NCI-H187 (cell line): Measurements from ENCODE around the gene GPRC5C.

Experiments
- DNase-seq, 2 experiments: peaks; one replicate each; lab custom pipeline; 2025; lab: John Stamatoyannopoulos, UW

The GPRC5C gene, protein sequence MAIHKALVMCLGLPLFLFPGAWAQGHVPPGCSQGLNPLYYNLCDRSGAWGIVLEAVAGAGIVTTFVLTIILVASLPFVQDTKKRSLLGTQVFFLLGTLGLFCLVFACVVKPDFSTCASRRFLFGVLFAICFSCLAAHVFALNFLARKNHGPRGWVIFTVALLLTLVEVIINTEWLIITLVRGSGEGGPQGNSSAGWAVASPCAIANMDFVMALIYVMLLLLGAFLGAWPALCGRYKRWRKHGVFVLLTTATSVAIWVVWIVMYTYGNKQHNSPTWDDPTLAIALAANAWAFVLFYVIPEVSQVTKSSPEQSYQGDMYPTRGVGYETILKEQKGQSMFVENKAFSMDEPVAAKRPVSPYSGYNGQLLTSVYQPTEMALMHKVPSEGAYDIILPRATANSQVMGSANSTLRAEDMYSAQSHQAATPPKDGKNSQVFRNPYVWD

DNA sequence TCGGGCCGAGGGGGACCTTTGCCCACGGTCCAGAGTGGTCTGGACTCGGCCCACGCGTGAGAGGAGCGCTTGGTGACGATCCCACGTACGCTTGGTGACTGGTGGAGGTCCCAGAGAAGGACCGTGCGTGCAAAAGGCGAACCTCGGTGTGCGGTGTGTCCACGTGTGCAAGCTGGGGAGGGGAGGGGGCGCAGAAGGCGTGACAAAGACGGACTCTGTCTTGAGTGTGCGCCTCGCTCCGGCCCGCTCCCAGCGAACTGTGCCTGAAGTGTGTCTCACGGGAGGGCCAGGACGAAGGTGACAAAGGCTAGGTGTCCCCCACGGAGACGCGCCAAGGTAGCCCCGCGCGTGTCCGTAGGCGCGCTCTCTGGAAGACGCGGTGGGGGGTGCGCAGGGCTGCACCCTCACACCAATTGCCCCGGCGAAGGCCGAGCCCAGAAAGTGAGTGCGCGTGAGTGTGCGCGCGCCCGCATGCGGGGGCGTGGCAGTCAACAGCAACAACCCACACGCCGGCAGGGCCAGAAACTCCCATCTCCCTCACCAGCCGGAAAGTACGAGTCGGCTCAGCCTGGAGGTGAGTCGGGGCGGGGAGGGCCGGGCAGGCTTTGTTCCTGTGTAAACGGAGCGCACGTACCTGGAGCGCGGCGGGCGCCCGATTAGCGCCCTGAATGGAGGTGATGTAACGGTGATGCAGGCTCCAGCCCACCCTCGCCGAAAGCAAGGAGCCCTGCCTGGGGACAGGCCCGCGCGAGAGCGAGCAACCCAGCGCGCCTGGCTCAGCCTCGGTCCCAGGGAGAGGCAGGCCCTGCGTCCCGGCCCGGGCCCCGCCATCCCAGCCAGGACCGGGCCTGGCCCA is at the start of gene GPRC5C:
Gene GPRC5C, plus strand, starts transcription at position 521 of the 856 bp plus-strand sequence. CDS start 7,689 bp downstream, outside the sequence.
- peak; percentile 7 to 63 for DNase-seq

DNA sequence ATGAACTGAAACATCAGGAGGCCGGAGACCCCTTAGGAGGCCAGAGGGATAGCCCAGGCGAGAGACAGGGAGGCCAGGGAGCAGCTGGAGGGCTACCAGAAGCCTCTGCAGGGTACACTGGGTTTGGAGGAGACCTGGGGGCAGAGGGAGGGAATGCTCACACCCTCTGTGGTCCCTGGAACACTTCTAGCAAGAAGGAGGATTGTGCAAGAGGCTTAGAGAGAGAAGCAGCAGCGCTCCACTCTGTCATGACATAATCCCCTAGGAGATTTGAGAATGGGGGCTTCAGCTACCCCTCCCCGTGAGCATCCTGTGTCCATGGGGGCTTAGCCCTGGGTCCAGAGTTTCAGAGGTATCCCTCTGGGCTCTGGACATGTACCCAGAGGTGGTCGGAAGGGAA is 48.7 kb upstream of the GPRC5C start:
- DNase-seq, result no peak

DNA sequence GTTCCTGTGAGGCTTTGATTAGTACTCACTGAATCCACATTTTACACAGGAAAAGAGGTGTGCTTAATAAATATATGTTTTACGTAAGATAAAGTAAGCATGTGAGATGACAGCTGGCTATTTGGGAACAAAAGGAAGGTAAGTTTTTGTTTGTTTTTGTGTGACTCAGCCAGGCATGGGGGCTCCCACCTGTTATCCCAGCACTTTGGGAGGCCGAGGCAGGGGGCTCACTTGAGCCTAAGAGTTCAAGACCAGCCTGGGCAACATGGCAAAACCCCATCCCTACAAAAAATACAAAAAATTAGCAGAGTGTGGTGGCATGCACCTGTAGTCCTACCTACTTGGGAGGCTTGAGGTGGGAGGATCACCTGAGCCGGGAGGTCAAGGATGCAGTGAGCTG is 46.7 kb upstream of the GPRC5C start:
- no peak for DNase-seq

DNA sequence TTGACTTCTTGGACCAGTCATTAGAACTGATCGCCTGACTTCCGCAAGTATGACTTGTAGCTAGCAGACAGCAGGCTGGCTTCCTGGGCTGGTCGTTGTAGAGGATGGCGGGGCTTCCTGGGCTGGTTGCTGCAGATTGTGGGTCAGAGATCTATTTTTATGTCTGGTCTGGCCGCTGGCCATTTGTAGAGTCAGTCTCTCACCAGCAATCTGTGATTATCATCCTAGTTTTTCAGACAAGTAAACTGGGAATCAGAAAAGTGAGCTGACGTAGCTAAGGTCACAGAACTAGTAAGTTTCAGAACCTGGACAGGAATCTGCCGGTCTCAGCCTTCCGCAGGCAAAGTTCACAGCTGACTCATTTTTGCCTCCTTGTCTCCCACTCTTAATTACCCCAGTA is 45.5 kb upstream of the GPRC5C start:
- DNase-seq, result no peak

DNA sequence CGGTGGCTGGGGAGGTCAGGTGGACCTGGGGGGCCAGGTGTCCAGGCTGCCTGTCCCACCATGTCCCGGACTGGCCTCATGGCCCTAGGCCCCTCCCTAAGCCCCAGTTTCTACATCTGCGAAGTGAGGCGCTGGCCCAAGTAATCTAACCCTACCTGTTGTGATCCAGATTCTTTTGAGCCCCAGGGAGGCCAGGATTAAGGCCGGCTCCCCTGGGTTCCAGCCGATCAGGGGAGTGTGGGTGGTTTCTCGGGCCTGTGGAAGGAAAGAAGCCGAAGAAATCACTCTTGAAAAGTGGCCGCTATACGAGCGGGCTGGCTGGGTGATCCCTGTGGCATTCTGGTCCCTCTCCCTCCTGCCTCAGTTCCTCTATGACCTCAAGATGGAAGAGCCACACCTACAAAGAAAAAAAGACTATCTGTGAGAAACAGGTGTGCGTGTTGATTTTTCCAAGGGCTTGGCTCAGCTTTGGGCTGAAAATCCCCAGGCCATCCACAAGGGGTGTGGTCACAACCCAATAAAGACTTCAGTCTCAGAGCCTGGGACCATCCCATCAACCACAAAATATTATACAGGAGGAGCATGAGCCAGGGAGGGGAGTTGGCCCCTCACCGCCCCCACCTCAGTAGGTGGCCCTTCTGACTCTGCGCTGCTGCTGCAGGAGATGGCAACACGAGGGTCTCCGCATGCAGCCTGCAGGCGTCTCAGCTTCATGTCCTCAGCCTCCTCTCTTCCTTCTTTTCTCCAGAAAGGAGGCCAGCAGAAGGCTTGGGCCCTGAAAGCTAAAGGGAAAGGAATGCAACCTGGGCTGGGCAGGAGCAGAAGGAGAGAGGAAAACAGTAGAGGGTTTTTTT is 44.3 kb upstream of the GPRC5C start:
- no peak for DNase-seq

DNA sequence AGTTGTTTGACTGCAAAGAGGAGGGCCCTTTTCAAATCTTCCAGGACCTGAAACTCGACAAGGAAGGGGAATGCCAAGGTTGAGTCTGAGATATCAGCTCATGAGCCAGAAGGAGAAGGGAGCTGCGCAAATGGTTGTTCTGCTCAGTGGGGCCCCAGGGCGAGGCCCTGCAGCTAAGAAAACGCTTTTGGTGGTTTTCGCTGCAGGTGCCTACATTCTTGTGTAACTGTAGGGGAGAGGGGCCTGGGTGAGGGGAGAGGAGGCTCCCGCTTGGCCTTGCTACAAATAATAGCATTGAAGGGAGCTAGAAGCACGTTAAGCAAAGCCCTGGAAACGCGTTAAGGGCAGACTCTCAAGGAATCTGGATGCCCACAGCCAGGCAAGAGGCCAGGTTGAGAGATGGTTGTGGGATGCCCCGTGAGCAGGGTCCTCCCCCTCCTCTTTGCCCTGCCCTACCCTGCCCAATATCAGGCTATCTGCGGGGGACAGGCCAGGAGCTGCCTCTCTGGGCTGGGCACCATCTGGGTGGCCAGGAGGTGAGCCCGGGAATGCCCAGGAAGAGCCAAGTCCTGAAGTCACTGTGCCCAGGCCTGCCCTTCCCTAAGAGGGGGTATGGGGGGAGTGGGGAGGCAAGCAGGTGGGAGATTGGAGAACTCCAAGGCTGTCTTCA is 42.7 kb upstream of the GPRC5C start:
- DNase-seq, result no peak

DNA sequence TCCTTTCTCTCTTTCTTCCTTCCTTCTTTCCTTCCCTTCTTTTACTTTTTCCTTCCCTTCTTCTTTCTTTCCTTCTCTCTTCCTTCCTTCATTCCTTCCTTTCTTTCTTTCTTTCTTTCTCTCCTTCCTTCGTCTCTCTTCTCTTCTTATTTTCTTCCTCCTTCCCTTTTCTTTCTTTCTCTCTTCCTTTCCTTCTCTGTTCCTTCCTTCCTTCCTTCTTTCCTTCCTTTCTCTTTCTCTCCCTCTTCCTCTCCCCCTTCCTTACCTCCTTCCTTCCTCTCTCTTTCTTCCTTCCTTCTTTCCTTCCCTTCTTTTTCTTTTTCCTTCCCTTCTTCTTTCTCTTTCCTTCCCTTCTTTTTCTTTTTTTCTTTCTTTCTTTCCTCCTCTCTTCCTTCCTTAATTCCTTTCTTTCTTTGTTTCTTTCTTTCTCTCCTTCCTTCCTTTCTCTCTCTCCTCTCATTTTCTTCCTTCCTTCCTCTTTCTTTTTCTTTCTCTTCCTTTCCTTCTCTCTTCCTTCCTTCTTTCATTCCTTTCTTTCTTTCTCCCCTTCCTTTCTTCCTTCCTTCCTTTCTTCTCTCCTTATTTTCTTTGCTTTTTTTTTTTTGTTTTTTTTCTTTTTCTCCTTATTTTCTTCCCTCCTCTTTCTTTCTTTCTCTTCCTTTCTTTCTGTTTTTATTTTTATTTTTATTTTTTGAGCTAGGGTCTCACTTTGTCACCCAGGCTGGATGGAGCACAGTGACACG is 41.8 kb upstream of the GPRC5C start:
- no peak for DNase-seq

DNA sequence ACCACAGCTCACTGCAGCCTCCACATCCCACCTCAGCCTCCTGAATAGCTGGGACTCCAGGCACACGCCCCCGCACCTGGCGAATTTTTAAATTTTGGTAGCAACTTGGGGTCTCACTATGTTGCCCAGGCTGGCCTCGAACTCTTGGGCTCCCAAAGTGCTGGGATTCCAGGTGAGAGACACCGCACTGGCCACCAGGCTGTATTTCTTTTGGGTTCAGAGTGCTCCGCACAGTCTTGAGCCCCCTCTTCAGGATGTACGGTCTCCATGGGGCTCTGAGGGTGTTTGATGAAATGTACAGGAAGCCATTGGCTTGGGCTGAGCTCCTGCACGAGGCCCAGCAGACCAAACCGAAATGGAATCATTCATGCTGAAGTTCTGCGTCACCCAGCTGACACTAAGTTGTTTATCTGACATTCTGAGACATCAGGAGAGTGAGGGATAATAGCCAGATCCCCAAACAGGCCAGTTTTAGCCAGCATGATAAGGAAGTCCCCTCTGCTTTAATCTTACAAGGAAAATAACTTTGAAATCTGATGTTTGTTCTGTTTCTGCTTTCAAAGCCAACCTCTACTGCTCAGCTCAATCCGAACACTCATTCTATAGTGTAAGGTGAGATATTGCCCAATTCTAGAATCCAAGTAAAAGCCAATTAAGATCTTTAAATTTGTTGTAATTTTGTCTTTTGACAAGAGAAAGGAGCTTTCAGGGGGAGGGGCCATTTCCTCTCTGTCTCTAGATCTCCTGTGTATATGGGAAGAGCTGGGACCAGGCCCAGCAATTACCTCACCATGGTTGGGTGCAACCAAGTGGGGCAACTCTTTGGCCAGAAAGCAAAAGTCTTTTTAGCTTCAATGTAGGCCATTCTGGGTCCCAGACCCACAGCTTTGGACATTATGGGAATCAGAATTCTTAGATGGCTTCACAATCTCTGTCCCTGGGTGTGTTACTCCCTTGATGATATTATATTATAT is 40.9 kb upstream of the GPRC5C start:
- no peak for DNase-seq

DNA sequence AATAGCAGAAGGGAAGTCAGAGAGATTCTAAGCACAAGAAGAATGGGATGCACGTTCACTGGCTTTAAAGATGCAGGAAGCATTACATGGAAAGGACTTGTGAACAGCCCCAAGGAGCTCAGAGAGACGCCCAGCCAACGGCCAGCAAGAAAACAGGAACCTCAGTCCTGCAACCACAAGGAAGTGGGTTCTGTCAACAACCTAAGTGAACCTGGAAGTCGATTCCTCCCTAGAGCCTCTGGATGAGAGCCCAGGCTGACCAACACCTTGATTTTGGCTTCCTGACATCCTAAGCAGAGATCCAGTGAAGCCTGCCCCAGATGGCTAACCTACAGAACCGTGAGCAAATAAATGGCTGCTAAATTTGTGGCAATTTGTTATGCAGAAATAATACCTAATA is 40.1 kb upstream of the GPRC5C start:
- DNase-seq, result no peak

DNA sequence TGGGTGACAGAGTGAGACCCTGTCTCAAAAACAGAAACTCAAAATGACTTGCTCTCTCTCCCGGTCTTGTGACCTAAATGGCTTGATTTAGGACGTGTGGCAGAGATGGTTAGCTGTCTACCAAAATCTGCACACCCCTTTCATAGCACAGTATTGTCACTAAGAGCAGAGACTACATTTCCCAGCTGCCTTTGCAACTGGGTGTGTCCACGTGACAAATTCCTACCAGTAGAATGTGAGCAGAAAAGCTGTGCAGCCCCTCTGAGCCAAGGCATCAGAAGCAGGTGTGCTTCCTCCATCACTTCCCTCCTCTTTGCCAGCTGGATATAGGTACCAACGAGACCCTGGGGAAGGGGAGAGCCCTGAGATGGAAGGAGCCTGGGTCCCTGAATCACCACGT is 39.0 kb upstream of the GPRC5C start:
- DNase-seq, result no peak

DNA sequence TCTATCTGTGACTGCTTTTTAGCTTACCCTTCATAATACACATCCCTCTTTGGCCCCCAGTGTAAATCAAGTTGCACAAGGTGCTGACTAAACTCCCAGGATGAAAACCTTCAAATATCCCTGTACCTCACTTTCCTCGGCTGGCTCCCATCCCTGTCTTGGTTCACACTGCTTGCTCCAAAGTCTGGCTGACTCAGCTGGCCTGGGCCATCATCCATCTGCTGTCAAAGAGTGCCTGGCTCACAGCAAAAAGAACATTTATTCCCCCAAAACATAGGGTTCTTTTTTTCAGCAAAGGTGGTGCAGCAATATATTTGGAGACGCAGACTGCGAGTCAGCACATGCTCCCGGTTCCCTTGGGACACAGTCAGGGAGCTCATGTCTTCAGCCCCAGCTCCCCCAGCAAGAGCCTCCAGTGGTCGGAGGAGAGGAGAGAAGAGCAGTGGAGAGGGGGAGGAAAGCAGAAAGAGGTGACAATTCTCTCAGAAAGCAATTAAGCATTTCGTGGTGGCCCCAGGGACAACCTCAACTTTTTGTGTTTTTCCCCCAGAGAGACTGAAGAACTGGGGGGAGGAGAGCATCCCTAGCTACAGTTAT is 38.4 kb upstream of the GPRC5C start:
- no peak for DNase-seq

DNA sequence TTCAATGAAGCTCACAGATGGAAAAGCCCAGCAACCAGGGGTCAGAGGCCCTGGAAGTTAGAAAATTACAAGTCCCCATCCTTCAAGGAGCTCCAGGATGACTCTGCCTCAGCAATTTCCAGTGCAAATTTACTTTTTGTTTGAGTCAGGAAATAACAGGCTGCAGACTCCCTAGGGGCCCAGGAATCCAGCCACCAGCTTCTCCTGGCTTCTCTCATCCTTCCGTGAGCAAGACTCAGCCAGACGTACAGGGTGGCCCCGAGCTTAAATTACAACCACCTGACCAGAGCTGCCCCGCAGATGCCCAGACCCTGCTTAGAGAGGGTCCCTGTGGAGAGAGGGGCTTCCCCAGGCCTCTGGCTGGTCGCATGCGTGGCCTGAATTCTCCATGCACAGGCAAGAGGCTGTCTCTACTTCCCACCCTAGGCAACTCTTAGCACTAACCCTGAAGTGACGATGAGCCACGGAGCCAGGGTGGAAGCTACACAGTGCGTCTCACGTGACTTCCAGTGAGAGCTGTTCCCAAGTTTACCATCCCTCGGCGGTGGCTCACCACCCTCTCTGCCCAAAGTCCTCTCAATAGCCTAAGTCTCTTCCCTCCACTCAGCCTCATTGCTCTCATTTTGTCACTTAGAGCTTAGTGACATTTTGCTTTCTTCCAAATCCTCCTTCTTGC is 37.5 kb upstream of the GPRC5C start:
- no peak for DNase-seq

DNA sequence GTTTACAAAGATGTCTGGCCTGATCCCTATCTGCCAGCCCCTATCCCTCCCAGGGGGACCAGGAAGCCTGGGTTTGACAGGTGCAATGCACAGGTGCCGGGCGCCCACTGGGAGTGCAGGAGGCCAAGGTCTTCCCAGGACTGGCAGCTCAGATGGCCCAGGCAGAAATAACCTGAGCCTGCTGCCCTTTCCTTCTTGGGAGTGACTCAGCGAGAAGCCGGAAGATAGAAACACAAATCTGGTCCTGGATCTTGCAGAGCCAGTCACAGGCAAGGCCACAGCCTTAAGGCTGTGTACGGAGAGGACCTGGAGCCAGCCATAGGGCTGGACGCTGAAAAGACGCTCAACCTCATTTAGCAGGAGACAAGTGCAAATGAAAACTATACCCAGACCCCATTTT is 36.9 kb upstream of the GPRC5C start:
- no peak for DNase-seq

DNA sequence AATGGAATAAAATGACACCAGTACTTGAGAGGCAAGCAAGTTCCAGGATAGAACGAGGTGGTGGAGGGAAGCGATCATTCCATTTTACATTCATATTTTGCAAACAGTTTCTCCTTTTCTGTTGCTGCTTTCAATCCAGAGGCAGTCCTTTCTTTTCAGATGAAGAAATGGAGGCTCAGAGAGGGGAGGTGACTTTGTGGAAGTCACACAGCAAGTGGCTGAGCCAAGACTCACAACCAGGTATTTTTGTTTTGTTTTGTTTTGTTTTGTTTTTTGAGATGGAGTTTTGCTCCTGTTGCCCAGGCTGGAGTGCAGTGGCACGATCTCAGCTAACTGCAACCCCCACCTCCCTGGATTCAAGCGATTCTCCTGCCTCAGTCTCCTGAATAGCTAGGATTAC is 35.3 kb upstream of the GPRC5C start:
- DNase-seq, result no peak

DNA sequence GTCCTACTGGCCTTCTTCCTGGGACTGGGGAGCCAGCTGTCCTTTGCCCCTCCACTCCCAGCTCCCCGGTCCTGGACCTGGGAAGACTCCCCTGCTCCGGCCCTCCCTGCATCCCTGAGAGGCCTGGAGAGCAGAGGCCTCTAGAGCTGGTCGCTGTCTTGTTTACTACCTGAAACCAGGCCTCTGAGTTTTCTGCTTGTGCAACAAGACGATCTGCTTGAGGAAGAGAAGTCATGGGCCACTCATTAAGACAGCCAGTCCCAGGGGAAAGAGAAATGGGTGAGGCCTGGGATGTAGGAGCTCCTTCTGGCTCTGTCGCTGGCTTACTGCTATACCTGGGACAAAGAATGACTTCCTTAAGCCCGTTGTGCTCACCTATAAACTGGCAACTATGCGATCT is 29.8 kb upstream of the GPRC5C start:
- no peak for DNase-seq

DNA sequence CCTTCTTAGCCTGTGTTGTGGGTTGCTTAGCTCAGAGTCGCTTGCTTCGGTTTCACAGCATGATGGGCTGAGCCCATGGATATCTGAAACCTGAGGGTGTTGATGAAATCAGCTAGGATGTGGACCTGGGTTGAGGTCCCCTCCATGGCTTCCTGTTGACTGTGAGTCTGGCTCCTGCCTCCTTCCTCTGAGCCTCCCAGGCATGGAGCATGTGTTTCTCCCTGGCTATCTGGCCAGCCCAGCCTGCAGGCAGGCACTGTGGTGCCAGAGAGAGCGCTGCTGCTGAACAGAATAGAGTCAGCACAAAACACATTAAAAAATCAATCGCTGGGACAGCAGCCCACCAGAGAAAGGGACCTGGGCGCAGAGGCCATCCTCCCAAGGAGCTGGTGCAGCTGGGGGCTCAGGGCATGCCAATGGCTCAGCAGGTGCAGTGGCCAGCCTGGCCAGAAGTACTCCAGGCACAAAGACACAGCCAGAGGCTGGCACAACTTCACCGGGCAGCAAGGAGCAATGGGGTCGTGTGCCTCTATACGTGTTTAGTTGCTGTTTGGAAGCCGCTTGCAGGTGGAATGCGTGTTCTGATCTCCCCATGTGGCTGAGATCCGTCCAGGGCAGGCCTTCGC is 28.3 kb upstream of the GPRC5C start:
- DNase-seq, result no peak

DNA sequence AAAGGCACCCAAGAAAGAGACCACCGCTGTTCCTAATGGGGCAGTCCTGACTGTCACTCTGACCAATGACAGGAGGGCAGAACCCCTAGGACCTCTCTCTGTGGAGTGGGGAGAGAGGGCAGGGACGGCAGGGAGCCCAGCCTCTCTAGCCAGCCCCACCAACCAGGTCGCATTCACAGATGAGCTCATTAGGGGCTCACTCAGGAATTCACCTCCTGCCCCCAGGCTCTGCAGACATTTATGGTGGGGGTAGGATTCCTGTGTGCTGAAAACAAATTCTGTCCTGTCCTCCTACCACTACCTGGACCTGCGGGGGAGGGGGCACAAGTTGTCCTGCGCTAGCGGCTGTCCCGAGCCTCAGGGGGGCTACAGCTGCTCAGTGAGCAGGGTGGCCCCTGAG is 27.7 kb upstream of the GPRC5C start:
- no peak for DNase-seq

DNA sequence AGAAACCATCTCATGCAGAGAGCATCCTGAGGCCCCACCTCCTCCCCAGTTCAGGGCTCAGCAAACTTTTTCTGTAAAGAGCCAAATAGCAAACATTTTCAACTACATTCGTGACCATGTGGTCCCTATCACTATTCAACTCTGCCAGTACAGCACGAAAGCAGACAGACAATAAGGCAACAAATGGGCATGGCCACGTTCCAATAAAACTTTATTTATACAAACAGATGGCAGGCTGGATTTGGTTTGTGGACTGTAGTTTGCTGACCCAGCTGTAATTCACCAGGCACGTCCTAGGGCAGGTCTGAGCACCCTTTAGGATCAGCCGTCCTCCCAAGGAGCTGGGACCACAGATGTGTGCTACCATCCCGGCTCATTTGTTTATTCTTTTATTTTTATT is 27.1 kb upstream of the GPRC5C start:
- DNase-seq, result no peak
